ENCODE results near the gene SGCG.
"Not testable (repeated sequence)": the region's sequence is repeated elsewhere in the genome, so short reads cannot be mapped to it uniquely, and the experiment has no call there.

SGCG gene

DNA sequence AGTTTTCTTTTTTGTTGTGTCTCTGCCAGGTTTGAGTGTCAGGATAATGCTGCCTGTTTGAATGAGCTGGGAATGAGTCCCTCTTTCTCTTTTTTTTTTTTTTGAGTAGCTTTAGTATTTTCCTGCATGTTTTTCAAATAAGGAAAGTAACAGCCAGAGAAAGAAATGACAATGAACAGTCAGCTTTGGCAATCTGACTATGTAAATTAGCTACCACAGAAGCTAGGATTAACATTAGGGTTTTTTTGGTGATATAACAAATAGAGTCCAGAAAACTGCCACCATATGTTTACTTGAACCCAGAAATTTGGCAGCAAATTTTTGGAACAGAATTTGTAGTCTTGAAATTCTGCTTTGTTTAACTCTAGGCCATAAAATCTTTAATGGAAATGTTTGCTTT is 50.5 kb downstream of the SGCG start:
- DNase-seq: no peak

DNA sequence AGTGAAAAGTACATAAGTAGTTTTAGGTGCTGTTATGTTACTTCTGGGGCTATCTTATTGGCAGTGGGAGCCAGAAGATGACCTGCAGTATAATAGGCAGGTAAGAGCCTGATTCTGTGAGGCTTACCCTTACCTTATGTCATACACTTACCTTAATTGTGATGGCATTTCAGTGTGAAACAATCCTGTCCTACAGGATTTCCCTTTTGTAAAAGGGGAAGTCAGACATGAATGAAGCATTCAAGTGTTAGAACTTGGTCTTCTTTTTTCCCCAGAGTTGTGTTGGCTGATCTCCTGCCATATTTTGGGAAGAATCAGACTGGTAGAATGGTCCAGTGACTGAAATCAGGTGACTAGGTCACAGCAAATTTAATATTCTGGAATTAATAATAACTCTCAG is 55.2 kb downstream of the SGCG start:
- DNase-seq: no peak

- no peak for DNase-seq
Measured at GRCh38 chr13:23243066-23243465, 62.3 kb downstream of the SGCG start.

DNA sequence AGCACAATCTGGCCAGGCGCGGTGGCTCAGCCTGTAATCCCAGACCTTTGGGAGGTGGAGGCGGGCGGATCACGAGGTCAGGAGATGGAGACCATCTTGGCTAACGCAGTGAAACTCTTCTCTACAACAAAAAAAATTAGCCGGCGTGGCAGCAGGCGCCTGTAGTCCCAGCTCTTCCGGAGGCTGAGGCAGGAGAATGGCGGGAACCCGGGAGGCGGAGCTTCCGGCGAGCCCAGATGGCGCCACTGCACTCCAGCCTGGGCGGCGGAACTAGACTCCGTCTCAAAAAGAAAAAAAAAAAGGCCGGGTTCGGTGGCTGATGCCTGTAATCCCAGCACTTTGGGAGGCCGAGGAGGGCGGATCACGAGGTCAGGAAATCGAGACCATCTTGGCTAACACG is 67.6 kb downstream of the SGCG start:
- not testable (repeated sequence) for DNase-seq

DNA sequence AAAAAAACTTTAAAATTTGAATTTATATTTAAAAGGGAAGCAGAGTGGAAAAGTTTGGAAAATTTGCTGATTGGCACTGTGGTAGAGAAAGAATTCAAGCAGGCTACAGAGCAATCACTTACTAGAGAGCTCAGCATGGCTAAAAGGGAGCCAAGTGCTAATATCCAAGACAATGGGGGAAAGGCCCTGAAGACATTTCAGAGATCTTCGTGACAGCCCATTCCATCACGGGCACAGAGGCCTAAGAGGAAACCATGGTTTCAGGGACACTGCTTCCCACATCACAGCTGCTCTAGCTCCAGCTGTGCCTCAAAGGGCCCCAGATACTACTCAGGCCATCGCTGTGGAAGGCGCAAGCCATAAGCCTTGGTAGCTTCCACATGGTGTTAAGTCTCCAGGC is 73.7 kb downstream of the SGCG start:
- DNase-seq: no peak

GRCh38 chr13:23267571-23267970 is 86.8 kb downstream of the SGCG start:
- no peak for DNase-seq

DNA sequence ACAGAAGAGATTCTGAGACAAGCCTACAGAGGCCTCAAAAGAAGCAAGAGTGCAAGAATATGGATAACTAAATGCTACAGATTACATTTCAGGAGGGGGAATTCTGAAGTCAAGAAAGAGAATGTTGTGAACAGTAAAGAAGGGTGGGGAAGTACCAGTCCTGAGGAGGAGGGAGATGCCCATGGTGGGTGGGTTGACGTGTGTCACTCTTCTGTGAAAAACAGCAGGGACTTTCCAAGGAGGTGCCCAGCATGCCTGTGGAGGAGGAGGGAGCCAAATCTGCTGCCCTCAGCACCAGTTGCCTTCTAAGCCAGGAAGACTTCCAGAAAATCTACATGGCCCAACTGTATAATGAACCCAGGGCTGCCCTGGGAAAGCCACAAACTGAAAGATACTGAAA is 87.7 kb downstream of the SGCG start:
- DNase-seq: no peak

DNA sequence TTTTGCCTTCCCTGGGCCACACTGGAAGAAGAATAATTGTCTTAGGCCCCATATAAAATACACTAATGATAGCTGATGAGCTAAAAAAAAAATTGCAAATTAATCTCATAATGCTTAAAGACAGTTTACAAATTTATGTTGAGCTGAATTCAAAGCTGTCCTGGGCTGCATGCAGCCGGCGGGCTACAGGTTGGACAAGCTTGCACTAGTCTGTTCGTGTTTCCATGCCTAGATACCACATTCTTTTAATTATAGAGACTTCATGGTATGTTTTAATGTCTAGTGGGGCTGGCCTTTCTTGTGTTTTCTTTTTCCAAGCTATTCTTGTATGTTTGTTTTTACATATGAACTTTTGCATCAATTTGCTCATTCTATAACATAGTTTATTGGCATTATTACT is 90.6 kb downstream of the SGCG start:
- no peak for DNase-seq

GRCh38 chr13:23273498-23273897 is 92.7 kb downstream of the SGCG start:
- no peak for DNase-seq

GRCh38 chr13:23279321-23279720 is 98.5 kb downstream of the SGCG start:
- no peak for DNase-seq

GRCh38 chr13:23288564-23288963 is 107.8 kb downstream of the SGCG start:
- DNase-seq: no peak

- DNase-seq: no peak
Measured at GRCh38 chr13:23288995-23289394, 108.2 kb downstream of the SGCG start.

DNA sequence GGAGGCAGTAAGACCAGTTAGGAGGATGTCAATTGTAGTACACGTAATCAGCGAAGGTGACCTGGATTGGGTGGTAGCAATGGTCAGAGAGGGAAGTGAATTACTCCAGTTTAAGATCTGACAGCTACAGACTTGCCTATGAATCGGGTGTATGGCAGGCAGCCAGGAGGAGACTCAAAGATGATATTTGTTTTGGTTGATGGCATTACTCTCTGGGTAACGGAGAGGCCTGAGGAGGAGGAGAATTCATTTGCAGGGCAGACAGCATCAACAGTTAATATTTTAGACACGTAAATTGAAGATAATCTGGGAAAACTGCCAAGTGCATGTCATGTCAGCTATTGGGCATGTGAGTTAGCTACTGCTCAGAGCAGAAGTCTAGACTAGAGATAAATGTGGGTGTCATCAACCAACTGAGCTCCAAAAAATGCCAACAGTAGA is 109.2 kb downstream of the SGCG start:
- no peak for DNase-seq

DNA sequence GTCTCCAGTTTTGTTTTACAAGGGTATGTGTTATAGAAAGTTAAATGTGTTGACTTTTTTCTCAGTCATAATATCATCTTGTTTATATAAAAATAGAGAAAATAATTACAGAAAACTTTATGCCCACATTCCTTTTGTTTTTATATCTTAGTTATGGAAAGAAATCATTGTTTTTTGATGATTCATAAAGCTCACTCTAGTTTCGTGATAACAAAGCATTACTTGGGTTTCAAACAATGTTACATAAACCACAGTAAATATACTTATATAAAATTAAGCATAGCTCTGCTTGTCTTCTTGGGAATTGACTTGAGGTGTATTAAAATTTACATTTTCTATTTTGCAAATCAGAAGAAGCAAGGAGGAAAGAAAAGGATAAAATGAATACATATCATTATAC is 111.8 kb downstream of the SGCG start:
- DNase-seq: no peak

GRCh38 chr13:23314837-23315236 is 134.1 kb downstream of the SGCG start:
- not testable (repeated sequence) for DNase-seq

DNA sequence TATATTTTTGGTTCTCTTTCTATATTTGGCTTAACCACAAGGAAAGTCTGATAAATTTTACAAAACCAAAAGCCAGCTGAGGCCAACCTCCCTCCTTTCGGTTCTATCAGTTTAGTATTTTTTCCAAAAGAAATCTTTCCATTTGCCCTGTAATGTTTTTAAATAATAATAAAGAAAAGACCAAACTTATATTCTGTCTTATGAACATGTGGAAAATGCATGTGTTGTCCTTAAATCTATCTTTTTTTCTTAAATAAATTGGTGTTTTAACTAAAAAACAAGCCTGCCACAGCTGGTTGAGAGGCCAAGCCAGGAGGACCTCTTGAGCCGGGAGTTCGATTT is 139.1 kb downstream of the SGCG start:
- DNase-seq: no peak

GRCh38 chr13:23320926-23321534 is 140.3 kb downstream of the SGCG start:
- no peak for DNase-seq

DNA sequence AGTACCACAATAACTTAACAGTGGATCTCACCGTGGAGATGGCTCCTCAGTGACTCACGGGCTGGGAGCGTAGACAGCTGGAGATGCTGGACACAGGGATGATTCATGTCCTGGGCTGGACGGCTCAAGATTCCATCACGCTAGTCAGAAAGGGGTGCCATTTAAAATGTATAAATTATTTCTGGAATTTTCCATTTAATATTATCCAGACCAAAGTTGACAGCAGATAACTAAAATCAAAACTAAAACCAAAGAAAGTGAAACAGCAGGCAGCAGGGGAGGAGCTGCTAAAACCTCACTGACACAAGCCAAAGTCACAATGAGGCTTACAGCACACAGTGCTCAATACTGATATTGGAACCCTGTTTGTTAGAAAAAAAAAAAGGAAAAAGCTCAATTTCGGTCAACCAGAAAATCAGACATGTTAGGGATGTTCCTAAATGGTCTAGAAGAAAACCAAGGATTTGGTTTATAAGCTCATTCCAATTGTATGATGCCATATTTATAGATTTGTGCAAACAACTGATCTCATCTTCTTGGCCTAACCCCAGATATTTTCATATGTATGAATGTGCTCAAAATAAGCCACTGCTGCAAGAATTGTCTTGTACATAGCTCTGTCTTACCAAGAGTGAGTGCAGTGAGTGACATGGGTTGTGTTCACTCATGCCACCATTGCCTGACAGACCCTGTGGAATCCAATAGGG is 140.9 kb downstream of the SGCG start:
- no peak for DNase-seq

- no peak for DNase-seq
Measured at GRCh38 chr13:23322353-23323336, 141.9 kb downstream of the SGCG start.

- no peak for DNase-seq
Measured at GRCh38 chr13:23323946-23324709, 143.3 kb downstream of the SGCG start.

GRCh38 chr13:23325191-23325590 is 144.4 kb downstream of the SGCG start:
- DNase-seq: no peak

DNA sequence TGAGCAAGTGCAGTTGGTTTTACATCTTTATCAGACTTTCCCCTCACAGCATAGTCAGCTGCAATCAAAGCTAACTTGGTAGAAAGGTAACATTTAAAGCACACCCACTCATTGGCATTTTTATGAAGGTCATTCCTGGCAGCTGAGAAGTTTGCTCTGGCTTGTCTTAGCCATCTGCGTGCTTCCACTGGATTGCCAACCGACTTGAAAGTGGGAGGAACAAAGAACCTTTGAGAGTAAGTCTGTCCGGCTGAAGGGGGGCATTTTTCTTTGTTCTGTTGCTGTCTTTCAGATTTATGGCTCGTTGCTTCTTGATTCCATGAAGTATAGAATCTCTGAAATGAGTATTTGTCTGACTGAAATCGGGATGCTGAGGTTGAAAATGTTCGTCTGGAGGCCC is 149.6 kb downstream of the SGCG start:
- DNase-seq: no peak

DNA sequence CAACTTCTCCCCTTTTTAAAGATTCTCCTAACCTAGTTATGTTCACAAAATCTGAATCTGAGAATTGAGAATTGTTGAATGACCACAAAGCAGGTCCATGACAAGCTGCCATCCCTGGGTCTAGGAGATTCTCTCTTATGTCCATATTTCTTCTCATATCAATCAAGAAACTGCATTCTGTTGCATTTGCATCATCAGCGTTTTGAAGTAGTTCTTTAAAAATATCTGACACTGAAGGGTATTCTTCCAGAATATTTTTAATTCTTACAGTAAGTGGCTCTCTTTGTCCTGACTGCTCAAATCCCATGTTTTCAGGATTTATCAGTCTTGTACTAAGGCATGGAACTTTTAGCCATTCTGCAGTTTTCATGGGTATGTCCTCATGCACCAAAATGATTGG is 158.4 kb downstream of the SGCG start:
- DNase-seq: no peak
